NCI-H2196 treated with DMSO at 0.1 percent for 48 hours (cell line): ENCODE results near the gene IDH2.

Experiments used
- DNase-seq: peaks from one replicate; lab custom pipeline; 2025; ENCODE audit not compliant: unreplicated experiment; lab: John Stamatoyannopoulos, UW

The IDH2 gene

DNA sequence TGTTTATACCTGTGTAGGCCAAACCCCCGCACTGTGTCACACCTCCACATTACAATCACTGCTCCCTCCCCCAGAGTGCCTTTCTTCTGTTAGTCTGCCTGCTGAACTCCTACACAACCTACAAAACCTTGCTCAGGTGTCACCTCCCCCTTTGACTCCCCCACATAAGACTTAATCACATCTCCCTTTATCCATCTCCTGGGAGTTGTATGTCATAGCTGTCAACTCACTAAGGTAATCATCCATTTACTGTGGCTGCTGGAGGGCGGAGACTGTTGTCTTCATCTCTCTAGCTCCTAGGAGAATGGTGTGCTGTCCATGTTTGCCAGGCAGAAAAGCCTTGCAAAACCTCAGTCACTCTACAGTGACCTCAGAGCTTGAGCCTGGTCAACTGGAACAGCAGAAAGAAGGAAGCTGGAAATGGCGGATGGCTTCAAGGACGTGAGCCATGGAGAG is 57.3 kb downstream of the IDH2 start:
- DNase-seq: no peak

GRCh38 chr15:90044191-90044590 is 58.1 kb downstream of the IDH2 start:
- DNase-seq: no peak

- no peak for DNase-seq
These were observed 58.7 kb downstream of the IDH2 start for GRCh38 chr15:90043530-90044010.

DNA sequence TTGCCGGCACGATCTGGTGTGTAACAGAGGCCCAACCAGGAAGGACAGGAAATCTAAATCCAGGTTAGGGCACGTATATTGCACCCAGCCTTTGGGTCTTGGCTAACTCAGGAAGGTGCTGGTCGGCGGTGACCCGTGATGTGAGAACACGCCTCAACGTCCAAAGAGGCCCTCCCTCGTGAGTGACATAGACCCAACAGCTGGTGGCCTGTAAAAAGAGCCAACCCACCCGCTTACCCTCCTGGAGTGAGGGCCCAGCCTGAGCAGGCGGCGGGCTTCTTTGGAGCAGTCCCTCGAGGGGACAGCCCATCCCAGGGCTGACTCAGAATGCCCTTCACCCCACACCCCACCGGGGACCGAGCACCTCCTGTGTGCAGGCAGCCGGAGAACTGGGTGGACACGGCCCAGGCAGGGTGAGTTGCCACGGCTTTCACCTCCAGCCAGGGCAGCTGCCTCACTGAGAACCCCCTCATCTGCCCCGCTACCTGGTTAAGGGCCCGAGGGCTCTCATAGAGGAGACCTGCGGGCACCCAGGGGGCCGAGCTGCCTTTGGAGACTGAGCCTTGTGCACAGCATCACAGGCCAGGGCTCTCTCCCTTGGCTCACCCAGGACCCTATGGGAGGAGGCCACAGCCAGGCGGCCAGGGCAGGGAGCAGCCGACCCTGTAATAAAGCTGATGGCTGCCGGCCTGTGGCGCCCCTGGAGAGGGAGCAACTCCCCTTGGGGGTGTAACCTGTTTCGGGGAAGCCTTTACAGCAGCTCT is 59.3 kb downstream of the IDH2 start:
- no peak for DNase-seq

- DNase-seq: no peak
These were observed 59.9 kb downstream of the IDH2 start for GRCh38 chr15:90042356-90042755.

DNA sequence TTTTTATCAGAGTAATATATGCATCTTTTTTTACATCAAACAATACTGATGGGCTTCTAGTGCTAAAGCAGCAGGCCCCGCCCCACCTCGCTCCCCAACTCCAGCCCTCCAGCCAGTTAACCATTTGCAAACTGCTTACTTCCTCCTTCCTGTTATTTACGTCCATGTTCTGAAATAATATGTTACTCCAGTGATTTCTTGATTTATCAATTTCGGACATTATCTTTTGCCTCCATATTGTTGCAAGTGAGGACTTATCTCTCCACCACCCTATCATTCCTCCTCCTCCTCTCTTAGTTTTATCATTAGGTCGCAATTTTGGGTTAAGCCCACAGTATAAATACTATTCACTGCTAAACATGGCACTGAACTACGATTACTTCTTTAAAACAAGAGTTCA is 61.6 kb downstream of the IDH2 start:
- no peak for DNase-seq

DNA sequence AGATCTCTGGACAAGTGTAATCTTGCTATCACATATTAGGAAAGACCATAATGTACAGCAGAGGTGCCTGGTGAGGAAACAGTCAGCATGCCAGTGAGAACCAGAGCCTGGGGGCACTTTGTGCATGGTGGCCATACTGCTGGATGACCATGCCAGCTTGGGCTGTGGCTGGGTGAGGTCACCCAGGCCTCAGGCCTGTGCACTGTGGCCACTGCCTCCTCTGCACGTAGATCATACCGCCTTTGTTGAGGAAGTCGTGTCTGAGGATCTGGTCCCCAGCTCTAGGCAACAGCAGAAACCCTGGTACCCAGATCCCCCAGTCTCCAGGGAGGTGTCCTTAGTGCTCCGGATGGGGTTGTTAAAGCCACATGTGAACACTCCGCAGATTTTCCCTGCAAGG is 62.3 kb downstream of the IDH2 start:
- no peak for DNase-seq

- DNase-seq: no peak
These were observed 63.6 kb downstream of the IDH2 start for GRCh38 chr15:90038632-90039095.

- DNase-seq: no peak
These were observed 64.2 kb downstream of the IDH2 start for GRCh38 chr15:90037961-90038631.

DNA sequence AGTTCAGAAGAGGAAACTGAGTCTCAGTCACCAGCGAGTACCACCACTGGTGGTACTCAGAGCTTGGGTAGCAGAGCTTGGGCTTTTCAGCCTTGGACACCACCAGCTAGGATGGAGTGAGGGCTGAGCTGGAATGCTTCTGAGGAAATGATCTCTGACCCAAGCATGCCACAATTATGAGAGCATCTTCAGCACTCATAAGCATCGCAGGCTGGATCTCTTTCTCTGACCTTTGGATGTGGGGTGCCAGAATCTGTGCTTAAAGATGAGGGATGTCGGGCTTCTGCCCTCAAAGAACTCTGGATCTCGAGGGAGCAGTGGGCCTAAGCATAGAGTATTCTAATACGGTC is 64.8 kb downstream of the IDH2 start:
- no peak for DNase-seq

DNA sequence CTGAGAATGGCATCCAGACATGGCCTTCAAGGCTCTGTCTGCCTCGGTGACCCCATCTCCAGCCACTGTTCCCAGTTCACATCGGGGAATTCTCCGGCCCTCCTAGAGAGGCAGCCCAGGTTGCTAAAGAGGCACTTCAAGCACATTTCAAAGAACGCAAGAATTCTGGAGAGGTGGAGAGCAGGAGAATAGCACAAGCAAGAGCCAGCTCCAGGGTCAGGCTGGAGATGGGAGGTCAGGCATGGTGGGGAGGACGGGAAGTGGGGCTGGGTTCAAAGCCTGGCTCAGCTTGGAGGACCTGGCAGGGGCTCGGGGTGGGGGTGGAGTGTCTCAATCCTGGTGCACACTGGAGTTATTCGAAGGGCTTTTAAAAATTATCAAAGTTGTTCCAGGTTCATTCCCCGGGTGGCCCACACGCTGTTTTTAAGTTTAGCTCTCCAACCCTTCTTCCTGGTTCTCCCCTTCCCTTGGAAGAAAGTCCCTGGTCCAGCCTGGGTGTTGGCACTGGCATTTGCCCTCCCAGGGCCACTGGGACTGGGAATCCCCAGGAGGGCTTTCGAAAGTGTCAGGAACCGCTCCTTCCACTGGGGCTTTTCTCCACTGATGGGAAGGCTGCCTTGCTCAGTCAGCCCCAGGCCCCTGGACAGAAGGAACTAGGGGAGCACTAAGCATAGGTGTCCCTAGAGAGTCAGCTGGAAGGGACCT is 65.3 kb downstream of the IDH2 start:
- no peak for DNase-seq

GRCh38 chr15:90036343-90036742 is 65.9 kb downstream of the IDH2 start:
- DNase-seq: no peak

DNA sequence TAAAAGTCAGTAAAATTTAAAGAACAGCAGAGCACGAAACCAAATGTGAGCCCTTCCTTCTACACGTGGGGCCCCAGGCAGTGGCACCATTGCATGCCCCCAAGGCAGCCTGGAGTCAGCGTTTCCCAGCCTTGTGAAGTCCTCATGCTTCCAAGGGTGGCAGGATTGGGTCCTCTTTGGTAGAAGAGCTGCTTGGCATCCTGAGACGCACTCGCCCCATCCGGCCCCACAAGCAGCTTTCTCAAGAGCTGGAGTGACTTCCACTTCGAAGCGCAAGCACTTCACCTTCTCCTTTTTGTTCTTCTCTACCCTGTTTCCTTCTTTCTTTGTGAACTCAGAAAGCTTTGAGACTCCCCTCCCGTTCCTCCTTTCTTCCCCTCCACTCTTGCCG is 66.4 kb downstream of the IDH2 start:
- no peak for DNase-seq

GRCh38 chr15:90035095-90035839 is 67.0 kb downstream of the IDH2 start:
- DNase-seq: no peak

GRCh38 chr15:90033448-90033847 is 68.8 kb downstream of the IDH2 start:
- DNase-seq: no peak
